GM21360 (cell line): ENCODE data around the gene TMEM185B.
"Not testable (repeated sequence)": the region's sequence is repeated elsewhere in the genome, so short reads cannot be mapped to it uniquely, and the experiment has no call there.

Source experiments
- ATAC-seq: cut with Tn5 transposase; IDR thresholded peaks from one replicate; pipeline ENCODE4 v1.9.1; 2021; ENCODE audit warnings: mild to moderate bottlenecking, moderate library complexity; ENCODE audit not compliant: unreplicated experiment

TMEM185B gene

GRCh38 chr2:120223034-120223912 is at the start of gene TMEM185B:
Gene TMEM185B (minus strand): TSS chr2:120223400. CDS start chr2:120222976, 424 bp downstream.
- ATAC-seq: peak; percentile 79

- ATAC-seq: no peak
These were observed 48.6 kb upstream of the TMEM185B start for GRCh38 chr2:120271711-120272379.

DNA sequence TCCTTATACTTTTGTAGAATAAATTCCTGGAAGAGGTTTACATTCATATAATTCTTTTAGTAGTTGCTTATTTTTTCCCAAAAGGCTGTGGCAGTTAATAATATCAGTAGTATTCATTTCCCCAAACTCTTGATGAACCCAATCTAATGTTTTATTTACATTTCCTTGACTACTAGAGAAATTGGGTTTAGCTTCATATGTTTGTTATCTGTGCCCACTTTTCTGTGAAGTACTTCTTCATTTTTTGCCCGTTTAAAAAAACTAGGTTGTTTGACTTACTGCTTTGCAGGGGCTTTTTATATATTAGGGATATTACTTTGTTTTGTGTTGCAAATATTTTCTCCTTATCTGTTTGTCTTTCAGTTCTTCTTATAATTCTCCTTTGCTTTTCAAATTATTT is 46.6 kb upstream of the TMEM185B start:
- ATAC-seq: no peak

DNA sequence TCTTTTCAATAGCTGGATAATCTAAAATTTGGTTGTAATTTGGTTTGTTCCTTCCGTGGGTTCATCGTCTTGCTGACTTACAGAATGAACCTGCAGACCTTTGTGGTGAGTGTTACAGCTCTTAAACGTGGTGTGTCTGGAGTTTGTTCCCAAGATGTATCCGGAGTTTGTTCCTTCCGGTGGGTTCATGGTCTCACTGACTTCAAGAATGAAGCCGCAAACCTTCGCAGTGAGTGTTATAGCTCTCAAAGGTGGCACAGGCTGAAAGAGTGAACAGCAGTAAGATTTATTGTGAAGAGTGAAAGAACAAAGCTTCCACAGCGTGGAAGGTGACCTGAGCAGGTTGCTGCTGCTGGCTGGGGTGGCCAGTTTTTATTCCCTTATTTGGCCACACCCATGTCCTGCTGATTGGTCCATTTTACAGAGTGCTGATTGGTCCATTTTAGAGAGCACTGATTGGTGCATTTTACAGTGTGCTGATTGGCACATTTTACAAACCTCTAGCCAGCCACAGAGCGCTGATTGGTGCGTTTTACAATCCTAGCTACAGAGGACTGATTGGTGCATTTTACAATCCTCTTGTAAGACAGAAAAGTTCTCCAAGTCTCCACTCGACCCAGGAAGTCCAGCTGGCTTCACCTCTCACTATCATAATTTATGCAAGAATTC is 46.0 kb upstream of the TMEM185B start:
- no peak for ATAC-seq

DNA sequence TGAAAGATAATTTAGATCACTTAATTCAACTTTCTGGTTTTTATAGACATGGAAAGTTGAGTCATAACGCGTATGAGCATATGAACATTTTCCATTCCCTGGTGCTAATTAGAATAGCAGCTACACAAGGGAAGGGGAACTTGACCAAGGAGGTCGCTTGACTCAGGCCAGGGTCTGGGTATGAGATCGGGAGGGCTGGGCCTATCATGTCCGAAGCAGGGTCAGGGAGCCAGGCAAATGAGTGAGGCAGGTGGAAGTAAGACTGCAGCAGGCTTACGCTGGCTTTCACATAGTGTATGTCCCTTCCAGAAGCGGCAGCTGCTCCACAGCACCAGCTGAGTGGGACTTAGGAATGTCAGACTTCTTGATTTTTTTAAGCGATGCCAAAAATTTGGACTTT is 44.1 kb upstream of the TMEM185B start:
- ATAC-seq: no peak

- ATAC-seq: peak; percentile 59
These were observed 41.8 kb upstream of the TMEM185B start for GRCh38 chr2:120265006-120265405.

GRCh38 chr2:120262761-120263428 is 39.7 kb upstream of the TMEM185B start:
- ATAC-seq: no peak

DNA sequence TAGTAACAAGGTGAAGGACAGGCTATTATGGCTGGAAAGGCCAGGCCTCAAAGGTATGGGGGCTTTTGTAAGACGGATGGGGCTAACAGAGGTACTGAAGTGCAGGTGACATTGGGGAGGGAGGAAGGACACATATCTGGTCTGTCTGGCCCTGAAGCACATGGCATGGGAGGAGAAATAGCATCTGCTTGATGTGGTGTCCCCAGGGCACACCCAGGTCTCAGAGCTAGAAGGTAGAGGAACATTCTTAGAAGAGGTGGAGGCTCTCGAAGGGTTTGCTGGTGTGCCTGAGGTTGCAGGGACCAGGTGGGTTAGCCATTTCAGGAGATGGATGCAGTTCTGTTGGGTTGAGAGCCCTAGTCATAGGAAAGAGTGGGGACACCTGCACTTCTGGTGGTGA is 39.0 kb upstream of the TMEM185B start:
- ATAC-seq: no peak

DNA sequence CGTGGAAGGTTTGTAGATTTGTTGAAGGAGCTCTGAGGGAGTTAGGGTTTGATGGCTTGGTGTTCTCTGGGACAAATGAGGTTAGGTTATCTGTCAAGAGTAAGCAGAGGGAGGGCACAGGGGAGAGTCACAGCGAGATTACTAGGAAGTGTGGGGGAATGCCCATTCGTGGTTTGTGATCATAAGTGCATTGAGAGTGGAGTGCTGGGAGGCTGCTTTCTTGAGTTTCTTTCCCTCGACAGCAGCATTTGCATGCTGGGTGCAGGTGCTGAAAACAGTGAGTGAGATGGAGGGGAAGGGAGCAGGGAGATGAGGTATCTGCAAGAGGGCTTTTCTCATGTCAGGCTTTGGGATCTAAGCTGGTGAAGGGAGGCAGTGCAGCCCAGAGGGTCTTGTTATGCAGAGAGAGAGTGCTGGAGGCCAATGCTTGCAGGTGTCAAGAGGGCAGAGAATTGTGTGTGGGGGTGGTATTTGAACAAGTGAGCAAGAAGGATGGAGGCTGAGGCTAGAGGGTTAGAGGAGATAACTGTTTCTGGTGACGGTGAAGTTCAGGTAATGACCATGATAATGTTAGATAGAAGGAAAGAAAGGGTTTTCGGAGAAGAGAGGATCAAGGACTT is 38.3 kb upstream of the TMEM185B start:
- peak; percentile 58 for ATAC-seq

DNA sequence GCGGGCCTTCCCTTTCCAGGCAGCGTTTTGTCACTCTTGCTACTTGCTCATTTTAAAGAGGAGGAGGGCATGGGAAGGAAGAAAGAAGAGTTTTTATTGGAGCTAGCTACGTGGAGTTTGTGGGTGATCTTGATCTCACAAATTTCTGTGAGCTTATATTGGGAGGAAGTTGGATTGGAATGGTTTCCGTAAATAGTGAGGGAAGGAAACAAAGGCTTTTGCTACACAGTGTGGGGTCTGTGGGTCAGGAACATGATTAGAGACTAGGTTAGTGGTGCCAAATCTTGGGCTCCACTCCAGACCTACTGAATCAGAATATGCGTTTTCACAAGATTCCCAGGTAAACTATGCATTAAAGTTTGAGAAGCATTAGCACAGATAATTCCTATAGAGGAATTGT is 37.5 kb upstream of the TMEM185B start:
- no peak for ATAC-seq

GRCh38 chr2:120259939-120260338 is 36.7 kb upstream of the TMEM185B start:
- not testable (repeated sequence) for ATAC-seq

DNA sequence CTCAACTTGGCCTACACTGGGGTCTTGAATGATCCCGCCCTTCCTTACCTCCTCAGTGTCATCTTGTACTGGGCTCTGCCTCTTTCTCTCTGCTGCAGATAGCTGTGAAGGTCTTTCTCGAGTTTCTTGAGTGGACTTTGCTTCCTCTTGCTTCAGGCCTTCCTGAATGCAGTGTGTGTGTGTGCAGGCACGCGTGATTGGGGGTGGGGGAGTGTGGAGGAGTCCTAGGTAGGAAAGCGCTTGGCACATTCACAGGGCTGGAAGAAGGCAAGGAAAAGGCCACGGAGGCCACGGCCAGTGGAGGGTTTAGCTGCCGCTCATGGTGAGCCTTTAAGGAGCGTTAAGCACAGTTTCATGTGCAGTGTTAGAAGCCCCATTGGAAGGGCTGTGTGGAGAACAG is 35.0 kb upstream of the TMEM185B start:
- no peak for ATAC-seq

GRCh38 chr2:120257522-120257921 is 34.3 kb upstream of the TMEM185B start:
- ATAC-seq: no peak

- no peak for ATAC-seq
These were observed 33.4 kb upstream of the TMEM185B start for GRCh38 chr2:120256651-120257000.

GRCh38 chr2:120255986-120256650 is 32.9 kb upstream of the TMEM185B start:
- ATAC-seq: no peak

DNA sequence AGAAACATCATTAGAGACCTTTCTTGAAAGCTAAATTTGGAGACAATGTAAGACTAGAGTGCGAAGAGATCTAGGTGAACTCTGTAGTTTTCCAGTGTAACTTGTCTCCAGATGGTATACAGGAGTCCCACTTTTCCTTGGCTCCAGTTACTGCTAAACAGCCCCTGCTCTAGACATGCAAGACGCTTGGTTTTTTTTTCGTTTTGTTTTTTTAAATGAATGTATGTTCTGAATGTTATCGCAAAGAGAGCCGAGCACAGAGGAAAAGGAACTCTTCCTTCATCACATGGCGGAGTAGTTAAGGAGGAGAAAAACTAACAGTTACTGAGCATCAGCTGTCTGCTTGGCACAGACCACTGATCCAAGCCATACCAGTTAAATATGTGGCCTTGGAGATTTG is 31.9 kb upstream of the TMEM185B start:
- no peak for ATAC-seq

DNA sequence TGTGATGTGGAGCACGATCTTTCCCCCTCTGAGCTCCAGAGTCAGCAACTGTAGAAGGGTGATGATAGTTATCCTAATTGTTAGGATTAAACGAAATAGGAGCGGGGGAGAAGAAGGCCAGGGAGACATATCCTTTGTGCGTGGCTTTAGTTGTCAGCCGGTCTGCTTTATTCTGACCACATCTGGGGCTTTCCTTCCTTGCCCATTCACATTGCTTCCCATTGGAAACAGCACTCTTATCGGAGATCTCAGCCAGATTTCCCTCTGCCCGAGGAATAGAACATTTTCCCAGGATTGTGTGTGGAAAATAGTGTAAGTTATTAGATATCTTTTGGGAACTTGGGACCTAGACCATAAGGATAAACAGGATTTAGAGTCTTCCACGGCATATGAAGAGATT is 31.0 kb upstream of the TMEM185B start:
- ATAC-seq: no peak

- ATAC-seq: peak; percentile 27
These were observed 30.1 kb upstream of the TMEM185B start for GRCh38 chr2:120253021-120253882.
